Fibroblast of lung (primary cell): Measurements from ENCODE around the gene SYNDIG1L. TPM values are rescaled to one million over a fixed set of nuclear protein-coding genes. Genes with fewer than 3 reads are reported as not detected.

Experiments
- DNase-seq, 2 donors: peaks; one replicate each; pipeline versions ENCODE4 v3.0.0 to v3.0.0-alpha.2; 2010; ENCODE audit warnings: low read depth in 2 of 2
- H2AFZ ChIP-seq: 2 replicates; pipeline ENCODE4 v1.5.1; 2012; ENCODE audit warnings: low read length, control low read depth, inconsistent platforms
- H3K27ac ChIP-seq: 2 replicates; pipeline ENCODE4 v1.5.1; 2011; ENCODE audit warnings: low read length, control low read depth; ENCODE audit not compliant: insufficient read depth
- H3K27me3 ChIP-seq: 2 replicates; pipeline ENCODE4 v1.5.1; 2011; ENCODE audit warnings: mild to moderate bottlenecking, low read length; ENCODE audit not compliant: control insufficient read depth, insufficient read depth
- H3K36me3 ChIP-seq: 2 replicates; pipeline ENCODE4 v1.5.1; 2011; ENCODE audit warnings: low read length; ENCODE audit not compliant: control insufficient read depth, insufficient read depth
- H3K4me1 ChIP-seq: 2 replicates; pipeline ENCODE4 v1.5.1; 2011; ENCODE audit warnings: low read length; ENCODE audit not compliant: control insufficient read depth, insufficient read depth; ENCODE audit errors: extremely low read depth
- H3K4me2 ChIP-seq: 2 replicates; pipeline ENCODE4 v1.5.1; 2011; ENCODE audit warnings: low read length, control low read depth; ENCODE audit not compliant: insufficient read depth; ENCODE audit errors: extremely low read depth
- H3K4me3 ChIP-seq, 4 experiments: fragments of 200-600 bp in 1 of 4; sonication (generic) in 1 of 4; replicated peaks in 1 of 4; 2 replicates each; pipeline ENCODE4 v1.5.1; 2011 to 2016; ENCODE audit warnings: low read length in 4 of 4, low read depth in 3 of 4, mild to moderate bottlenecking in 3 of 4, control low read depth in 2 of 4, inconsistent platforms in 1 of 4, mixed read lengths in 1 of 4; ENCODE audit not compliant: insufficient read depth in 1 of 4; ENCODE audit errors: control extremely low read depth in 1 of 4
- H3K79me2 ChIP-seq: 2 replicates; pipeline ENCODE4 v1.5.1; 2012; ENCODE audit warnings: mild to moderate bottlenecking, low read length, inconsistent platforms; ENCODE audit not compliant: control insufficient read depth, insufficient read depth
- H3K9ac ChIP-seq: 2 replicates; pipeline ENCODE4 v1.5.1; 2011; ENCODE audit warnings: mild to moderate bottlenecking, low read length, control low read depth; ENCODE audit not compliant: insufficient read depth
- H3K9me3 ChIP-seq: 2 replicates; pipeline ENCODE4 v1.5.1; 2012; ENCODE audit warnings: low read depth, low read length; ENCODE audit not compliant: control insufficient read depth, insufficient read depth
- H4K20me1 ChIP-seq: 2 replicates; pipeline ENCODE4 v1.5.1; 2011; ENCODE audit warnings: low read length; ENCODE audit not compliant: control insufficient read depth, insufficient read depth; ENCODE audit errors: extremely low read depth
- CTCF ChIP-seq, 2 donors: IDR thresholded peaks in 1 of 2; conservative IDR thresholded peaks in 1 of 2; 1 replicate in 1 of 2; 2 replicates in 1 of 2; pipeline ENCODE4 v1.5.1; 2011 to 2012; ENCODE audit warnings: low read length in 2 of 2, control low read depth in 1 of 2, inconsistent platforms in 1 of 2, low read depth in 1 of 2, mild to moderate bottlenecking in 1 of 2
- EZH2 ChIP-seq: IDR thresholded peaks from 2 replicates; pipeline ENCODE4 v1.5.1; 2012; ENCODE audit warnings: low read length, control low read depth, mild to moderate bottlenecking; ENCODE audit errors: missing control alignments
- polyA plus RNA-seq, 2 donors: library from polyadenylated mRNA; depleted of rRNA in 1 of 2; stranded (reverse) in 1 of 2; unstranded in 1 of 2; fragments of >200 nt; gene quantifications; 2 replicates each; pipeline ENCODE4 v1.2.1, GENCODE V29; 2011 to 2012; ENCODE audit warnings: missing spikeins in 1 of 2
- total RNA-seq: library from RNA; depleted of rRNA; stranded (reverse); fragments of >200 nt; gene quantifications from 2 replicates; pipeline ENCODE4 v1.2.1, GENCODE V29; 2014

The SYNDIG1L gene
- total and polyA plus RNA-seq, 2 donors (not counting 1 experiment from before 2014, with no cell fraction given): not detected

GRCh38 chr14:74462993-74463392, 37.0 kb upstream of the SYNDIG1L start:
- no peaks in the 10 kb centered on the region for H3K79me2 ChIP-seq
- H3K36me3 ChIP-seq: no peaks in the 10 kb centered on the region
- H3K9ac ChIP-seq: no peak overlapping the region
- H3K27me3 ChIP-seq: peaks cover 9% of the 10 kb centered on the region
- H3K27ac ChIP-seq: no peak overlapping the region
- H3K4me1 ChIP-seq: no peaks in the 10 kb centered on the region
- TF ChIP-seq EZH2 (no peak), CTCF (conservative IDR thresholded peaks at IDR 0.05 in 1 of 2, IDR thresholded peaks at IDR 0.05 in 1 of 2; ENCODE audit: low read depth in 1 of 2, low read length in 2 of 2) (no peak)
- H2AFZ ChIP-seq: no peak overlapping the region
- no peaks in the 10 kb centered on the region for H4K20me1 ChIP-seq
- H3K4me2 ChIP-seq: no peak overlapping the region
- no peak overlapping the region for H3K4me3 ChIP-seq
- no peaks in the 10 kb centered on the region for H3K9me3 ChIP-seq
- DNase-seq: no peak

GRCh38 chr14:74459976-74460375, 34.0 kb upstream of the SYNDIG1L start:
- H3K9ac ChIP-seq: no peak overlapping the region
- no peak for DNase-seq
- H2AFZ ChIP-seq: no peak overlapping the region

GRCh38 chr14:74459289-74459946, 33.4 kb upstream of the SYNDIG1L start:
- H4K20me1 ChIP-seq: no peaks in the 10 kb centered on the region
- no peak overlapping the region for H3K27ac ChIP-seq
- peaks cover 12% of the 10 kb centered on the region for H3K27me3 ChIP-seq
- TF ChIP-seq EZH2 (no peak), CTCF (conservative IDR thresholded peaks at IDR 0.05 in 1 of 2, IDR thresholded peaks at IDR 0.05 in 1 of 2; ENCODE audit: low read depth in 1 of 2, low read length in 2 of 2) (peak; percentile 55 to 76)
- H3K4me3 ChIP-seq: no peak overlapping the region
- H3K4me2 ChIP-seq: no peak overlapping the region
- DNase-seq: peak; percentile 51 to 55
- H3K9me3 ChIP-seq: no peaks in the 10 kb centered on the region
- H3K79me2 ChIP-seq: no peaks in the 10 kb centered on the region
- no peak overlapping the region for H3K9ac ChIP-seq
- no peak overlapping the region for H2AFZ ChIP-seq
- H3K36me3 ChIP-seq: no peaks in the 10 kb centered on the region
- H3K4me1 ChIP-seq: no peaks in the 10 kb centered on the region

More at GRCh38 chr14:74459976-74460375, 34.0 kb upstream of the SYNDIG1L start:
- Histone ChIP-seq H3K27ac (no peak overlapping the region), H3K79me2 (no peaks in the 10 kb centered on the region), H3K9me3 (no peaks in the 10 kb centered on the region), H3K36me3 (no peaks in the 10 kb centered on the region), H3K4me3 (no peak overlapping the region), H3K4me2 (no peak overlapping the region), H3K27me3 (peaks cover 11% of the 10 kb centered on the region), H4K20me1 (no peaks in the 10 kb centered on the region), H3K4me1 (no peaks in the 10 kb centered on the region)
- no peak for TF ChIP-seq EZH2
- TF ChIP-seq CTCF (conservative IDR thresholded peaks at IDR 0.05 in 1 of 2, IDR thresholded peaks at IDR 0.05 in 1 of 2; ENCODE audit: low read depth in 1 of 2, low read length in 2 of 2): no peak
